Upper lobe of left lung (tissue), 4 donors: ENCODE results near the gene ZNF467.

Source experiments
- EP300 ChIP-seq, 4 donors: sonication (generic); formaldehyde crosslinking; IDR thresholded peaks; one replicate each; pipeline ENCODE4 v1.5.1; 2017; ENCODE audit warnings: antibody characterized with exemption in 4 of 4, control low read depth in 2 of 4
- POLR2A ChIP-seq, 4 donors: fragments of 450-650 bp; IDR thresholded peaks; one replicate each; pipeline ENCODE4 v1.5.1; 2016 to 2017; ENCODE audit warnings: antibody characterized with exemption in 4 of 4, mild to moderate bottlenecking in 2 of 4
- POLR2AphosphoS5 ChIP-seq, 2 donors: sonication (generic); formaldehyde crosslinking; IDR thresholded peaks; one replicate each; pipeline ENCODE4 v1.5.1; 2017; ENCODE audit warnings: antibody characterized with exemption in 2 of 2
- TF ChIP-seq, protein P1 (sequence below), 6 experiments: fragments of 450-650 bp in 4 of 6; fragments of 200-600 bp in 2 of 6; sonication (generic) in 2 of 6; IDR thresholded peaks; one replicate each; pipeline ENCODE4 v1.5.1; 2016 to 2019; ENCODE audit warnings: antibody characterized with exemption in 6 of 6

DNA sequence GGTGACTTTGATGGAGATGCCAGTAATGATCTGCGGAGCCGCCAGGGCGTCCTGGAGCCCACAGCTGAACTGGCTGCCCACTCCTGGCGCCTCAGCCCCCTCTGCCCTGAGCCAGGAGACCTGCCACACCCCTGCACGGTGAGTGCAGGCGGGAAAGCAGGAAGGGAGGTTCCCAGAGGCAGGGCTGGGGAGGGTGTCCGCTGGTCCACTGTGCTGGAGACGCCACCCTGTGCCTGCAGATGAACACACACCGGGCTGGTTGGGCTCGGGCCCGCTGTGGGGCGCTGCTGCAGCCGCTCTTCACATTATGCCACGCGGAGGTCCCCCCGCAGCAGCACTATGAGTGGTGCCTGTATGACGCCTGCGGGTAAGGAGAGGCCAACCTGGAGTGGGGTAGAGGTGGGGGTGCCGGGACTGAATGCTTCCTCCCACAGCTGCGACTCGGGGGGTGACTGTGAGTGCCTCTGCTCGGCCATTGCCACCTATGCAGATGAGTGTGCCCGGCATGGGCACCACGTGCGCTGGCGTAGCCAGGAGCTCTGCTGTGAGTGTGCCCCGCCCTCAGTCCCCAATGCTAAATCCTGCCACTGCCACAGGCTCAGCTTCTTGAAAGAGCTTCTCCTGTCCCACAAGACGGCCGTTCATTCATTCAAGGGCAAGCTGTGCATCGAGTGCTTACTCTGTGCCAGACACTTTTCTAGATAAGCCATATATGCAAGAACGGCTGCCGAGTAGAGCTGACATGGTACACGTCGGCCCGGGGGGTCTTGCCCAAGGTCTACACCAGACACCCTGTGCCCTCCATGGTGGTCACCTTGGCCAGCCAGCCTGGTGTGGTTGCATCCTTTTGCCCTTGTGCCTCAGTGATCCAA, 14.3 kb upstream of the ZNF467 start:
- TF ChIP-seq, protein P1, sequence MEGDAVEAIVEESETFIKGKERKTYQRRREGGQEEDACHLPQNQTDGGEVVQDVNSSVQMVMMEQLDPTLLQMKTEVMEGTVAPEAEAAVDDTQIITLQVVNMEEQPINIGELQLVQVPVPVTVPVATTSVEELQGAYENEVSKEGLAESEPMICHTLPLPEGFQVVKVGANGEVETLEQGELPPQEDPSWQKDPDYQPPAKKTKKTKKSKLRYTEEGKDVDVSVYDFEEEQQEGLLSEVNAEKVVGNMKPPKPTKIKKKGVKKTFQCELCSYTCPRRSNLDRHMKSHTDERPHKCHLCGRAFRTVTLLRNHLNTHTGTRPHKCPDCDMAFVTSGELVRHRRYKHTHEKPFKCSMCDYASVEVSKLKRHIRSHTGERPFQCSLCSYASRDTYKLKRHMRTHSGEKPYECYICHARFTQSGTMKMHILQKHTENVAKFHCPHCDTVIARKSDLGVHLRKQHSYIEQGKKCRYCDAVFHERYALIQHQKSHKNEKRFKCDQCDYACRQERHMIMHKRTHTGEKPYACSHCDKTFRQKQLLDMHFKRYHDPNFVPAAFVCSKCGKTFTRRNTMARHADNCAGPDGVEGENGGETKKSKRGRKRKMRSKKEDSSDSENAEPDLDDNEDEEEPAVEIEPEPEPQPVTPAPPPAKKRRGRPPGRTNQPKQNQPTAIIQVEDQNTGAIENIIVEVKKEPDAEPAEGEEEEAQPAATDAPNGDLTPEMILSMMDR (IDR thresholded peaks at IDR 0.05) = peak in 5 of 6 experiments; percentile 26 to 58 (median 52)
- TF ChIP-seq EP300 (IDR thresholded peaks at IDR 0.05) (no peak), POLR2A (IDR thresholded peaks at IDR 0.05) (no peak), POLR2AphosphoS5 (IDR thresholded peaks at IDR 0.05) (no peak)
